Mucosa of descending colon (tissue), 3 donors: ENCODE results near the gene ZNF407. TPM values are rescaled to one million over a fixed set of nuclear protein-coding genes. Genes with fewer than 3 reads are reported as not detected.

ENCODE experiments used
- ATAC-seq: fragments of 200-7000 bp; cut with Tn5 transposase; one replicate; pipeline ENCODE4 v1.9.1; 2020; ENCODE audit warnings: mild to moderate bottlenecking, moderate library complexity
- DNase-seq, 3 donors: peaks; one replicate each; pipeline ENCODE4 v3.0.0-alpha.2; 2020
- H3K36me3 ChIP-seq: fragments of 200-600 bp; one replicate; pipeline ENCODE4 v1.8.0; 2021; ENCODE audit warnings: low read depth, mild to moderate bottlenecking
- H3K4me1 ChIP-seq: fragments of 200-600 bp; one replicate; pipeline ENCODE4 v1.8.0; 2021; ENCODE audit warnings: low read depth, mild to moderate bottlenecking
- H3K4me3 ChIP-seq: fragments of 200-600 bp; one replicate; pipeline ENCODE4 v1.8.0; 2021; ENCODE audit warnings: mild to moderate bottlenecking
- H3K9me3 ChIP-seq: fragments of 200-600 bp; one replicate; pipeline ENCODE4 v1.8.0; 2021; ENCODE audit warnings: mild to moderate bottlenecking
- CTCF ChIP-seq: fragments of 200-600 bp; IDR thresholded peaks from one replicate; pipeline ENCODE4 v1.8.0; 2022; ENCODE audit warnings: antibody characterized with exemption, mild to moderate bottlenecking
- intact Hi-C, 2 donors: fragments of 100-400 bp; cut with DNase I in 1 of 2; cut with micrococcal nuclease in 1 of 2; formaldehyde crosslinking; loops; one replicate each; pipeline versions ENCODE4 v1.11.0 to v1.11.1; 2022; cut with DNase I, micrococcal nuclease
- total RNA-seq, 3 donors: library from RNA; stranded (reverse); fragmentation: NEBNext Ultra II Directional in 2 of 3; extraction: Animal tissue kit (Norgen Biotek cat#: 25700) in 2 of 3; gene quantifications; one replicate each; pipeline versions ENCODE4 v1.2.1 to v1.2.4, GENCODE V29; 2021 to 2023
- donor health status: DM: no; HTN: no; CAD: no; lungs with moderate emphysema.
- donor health status: DM: no; HTN: no; CAD: no.
- donor health status: DM: no; HTN: yes; CAD: no.

The ZNF407 gene
- total RNA-seq, 3 donors from 2014 or later: 13.0 to 25.1 (median 18.8) TPM

- no peak for TF ChIP-seq CTCF
- no peak for ATAC-seq
- Histone ChIP-seq H3K4me1 (no peaks in the 10 kb centered on the region), H3K4me3 (no peak overlapping the region), H3K9me3 (no peaks in the 10 kb centered on the region), H3K36me3 (no peaks in the 10 kb centered on the region)
- intact Hi-C loops: loop anchor here in 1 of 2 donors (10.0 kb wide), 1 partner anchor 696 kb away; no protein-coding TSS in a partner anchor
- no peak for DNase-seq
Observed at GRCh38 chr18:74758995-74759394, 161.3 kb downstream of the ZNF407 start.

- H3K9me3 ChIP-seq: no peaks in the 10 kb centered on the region
- intact Hi-C loops: no loop called here
- DNase-seq (no peak), ATAC-seq (no peak)
- H3K4me1 ChIP-seq: no peaks in the 10 kb centered on the region
- H3K36me3 ChIP-seq: no peaks in the 10 kb centered on the region
- no peak overlapping the region for H3K4me3 ChIP-seq
- no peak for TF ChIP-seq CTCF
Observed at GRCh38 chr18:74760026-74760425, 162.4 kb downstream of the ZNF407 start.

- TF ChIP-seq CTCF: no peak
- DNase-seq (no peak), ATAC-seq (no peak)
- H3K4me3 ChIP-seq: no peak overlapping the region
- H3K36me3 ChIP-seq: no peaks in the 10 kb centered on the region
- H3K4me1 ChIP-seq: no peaks in the 10 kb centered on the region
- H3K9me3 ChIP-seq: no peaks in the 10 kb centered on the region
- intact Hi-C loops: no loop called here
Observed at GRCh38 chr18:74760436-74760835, 162.8 kb downstream of the ZNF407 start.

GRCh38 chr18:74766251-74766650 is 168.6 kb downstream of the ZNF407 start:
- no peak for TF ChIP-seq CTCF
- ATAC-seq (no peak), DNase-seq (no peak)
- Histone ChIP-seq H3K36me3 (no peaks in the 10 kb centered on the region), H3K4me1 (no peaks in the 10 kb centered on the region), H3K4me3 (no peak overlapping the region), H3K9me3 (no peaks in the 10 kb centered on the region)
- intact Hi-C loops: no loop called here

GRCh38 chr18:74768096-74768495 is 170.4 kb downstream of the ZNF407 start:
- Histone ChIP-seq H3K9me3 (no peaks in the 10 kb centered on the region), H3K36me3 (no peaks in the 10 kb centered on the region), H3K4me1 (no peaks in the 10 kb centered on the region), H3K4me3 (no peak overlapping the region)
- intact Hi-C loops: no loop called here
- no peak for DNase-seq
- no peak for ATAC-seq
- TF ChIP-seq CTCF: no peak

GRCh38 chr18:74773171-74773624 is 175.5 kb downstream of the ZNF407 start:
- DNase-seq (no peak), ATAC-seq (no peak)
- Histone ChIP-seq H3K4me1 (no peaks in the 10 kb centered on the region), H3K36me3 (no peaks in the 10 kb centered on the region), H3K9me3 (no peaks in the 10 kb centered on the region), H3K4me3 (no peak overlapping the region)
- no peak for TF ChIP-seq CTCF
- intact Hi-C loops: no loop called here
